Peyer's patch (tissue), 4 donors: ENCODE data around the gene RANGAP1.

ENCODE experiments used
- CTCF ChIP-seq, 6 experiments: fragments of 450-650 bp in 4 of 6; fragments of 200-600 bp in 2 of 6; sonication (generic) in 1 of 6; IDR thresholded peaks; one replicate each; pipeline ENCODE4 v1.5.1; 2017 to 2019; ENCODE audit warnings: antibody characterized with exemption in 6 of 6, mild to moderate bottlenecking in 3 of 6, moderate library complexity in 1 of 6
- POLR2A ChIP-seq, 2 donors: fragments of 450-650 bp; IDR thresholded peaks; one replicate each; pipeline ENCODE4 v1.5.1; 2017; ENCODE audit warnings: antibody characterized with exemption in 2 of 2, mild to moderate bottlenecking in 2 of 2, moderate library complexity in 2 of 2

GRCh38 chr22:41271787-41272186 is 14.2 kb downstream of the RANGAP1 start:
- TF ChIP-seq CTCF (IDR thresholded peaks at IDR 0.05) (no peak), POLR2A (IDR thresholded peaks at IDR 0.05) (no peak)
